Right cardiac atrium (tissue), 5 donors: ENCODE data around the gene SPATA17. TPM values are rescaled to one million over a fixed set of nuclear protein-coding genes. Genes with fewer than 3 reads are reported as not detected.
"Not testable (repeated sequence)": the region's sequence is repeated elsewhere in the genome, so short reads cannot be mapped to it uniquely, and the experiment has no call there.

ENCODE experiments used
- ATAC-seq, 2 donors: fragments of 200-7000 bp; cut with Tn5 transposase; one replicate each; pipeline versions ENCODE4 v1.8.0 to v1.9.1; 2020; ENCODE audit warnings: moderate library complexity in 2 of 2, mild to moderate bottlenecking in 1 of 2
- DNase-seq, 3 donors: peaks; one replicate each; pipeline ENCODE4 v3.0.0-alpha.2; 2020
- H3K27ac ChIP-seq: one replicate; pipeline ENCODE4 v1.5.1; 2013; ENCODE audit warnings: mild to moderate bottlenecking, low read length, control low read depth, moderate library complexity
- H3K27me3 ChIP-seq: one replicate; pipeline ENCODE4 v1.6.1; 2013; ENCODE audit not compliant: control insufficient read depth, insufficient read depth
- H3K4me1 ChIP-seq: one replicate; pipeline ENCODE4 v1.6.1; 2013; ENCODE audit warnings: low read length; ENCODE audit not compliant: control insufficient read depth, insufficient read depth
- H3K4me3 ChIP-seq: one replicate; pipeline ENCODE4 v1.5.1; 2013; ENCODE audit warnings: low read length, control low read depth
- H3K9me3 ChIP-seq: one replicate; pipeline ENCODE4 v1.6.1; 2013; ENCODE audit warnings: low read length; ENCODE audit not compliant: control insufficient read depth
- WGBS: extraction: QIAGEN DNeasy Blood & Tissue Kit; methylation state at CpG from one replicate; pipeline ENCODE4 v1.1.7; 2013; 5-methylcytosine and 5-hydroxymethylcytosine counted together
- intact Hi-C, 4 donors: fragments of 100-400 bp; cut with DNase I; formaldehyde crosslinking; loops; one replicate each; pipeline versions ENCODE4 v1.11.0 to v1.14.0; 2022 to 2023
- long read RNA-seq, 4 donors: library from polyadenylated mRNA; unstranded; transcript quantifications; one replicate each; pipeline ENCODE4 v2.0.0, GENCODE V29; 2020 to 2021
- polyA plus RNA-seq: library from polyadenylated mRNA; stranded (reverse); fragments of 200-250 nt; gene quantifications from one replicate; pipeline ENCODE4 v1.2.3, GENCODE V29; 2013
- total RNA-seq, 4 donors: library from RNA; stranded (reverse); fragmentation: NEBNext Ultra II Directional; extraction: Animal tissue kit (Norgen Biotek cat#: 25700); gene quantifications; one replicate each; pipeline ENCODE4 v1.2.1, GENCODE V29; 2021
- donor health status: healthy with polysubstance abuse.
- donor health status: DM: no; HTN: yes; CAD: no.
- donor health status: DM: no; HTN: no; CAD: no.
- donor health status: DM: no; HTN: yes; CAD: no; lungs with severe emphysema.
- donor health status: DM: yes; HTN: yes; CAD: no.

SPATA17 gene
- total RNA-seq (1 to 10 TPM in 3 of 4 donors, under 1 TPM in 1; 0.62 to 2.5 (median 1.6) TPM), polyA plus RNA-seq (0.79 TPM)
- long read RNA-seq, donor 1, result 0 reads
- long read RNA-seq, donor 2, partial matches to known transcripts, result 0 of 1 reads
- long read RNA-seq, donor 2, other reads (novel, unspliced or antisense), result 1 of 1 reads
- long read RNA-seq, donor 3, partial matches to known transcripts, result 0 of 1 reads
- long read RNA-seq, donor 3, other reads (novel, unspliced or antisense), result 1 of 1 reads
- long read RNA-seq, donor 4, result 0 reads

- under 1% methylated on average over 42 of the region's 42 CpGs for WGBS
- DNase-seq (peak; percentile 84 to 90 (median 89)), ATAC-seq (peak; percentile 97 to 98)
- no peaks in the 10 kb centered on the region for H3K4me1 ChIP-seq
- H3K4me3 ChIP-seq, result peak within 1 kb of the TSS; percentile 84
- peak within 1 kb of the TSS; percentile 85 for H3K27ac ChIP-seq
- no peaks in the 10 kb centered on the region for H3K9me3 ChIP-seq
- intact Hi-C loops, result no loop called here
- no peaks in the 10 kb centered on the region for H3K27me3 ChIP-seq
Observed at GRCh38 chr1:217630711-217631591, at the start of gene SPATA17, which contains the start of gene GPATCH2. SPATA17 (plus strand) TSS chr1:217631344; CDS start chr1:217631379, 35 bp downstream. GPATCH2 (minus strand) TSS chr1:217631090; CDS start chr1:217630971, 119 bp downstream.

- intact Hi-C loops, H3K4me3 ChIP-seq, H3K27me3 ChIP-seq, H3K9me3 ChIP-seq, DNase-seq, ATAC-seq, H3K4me1 ChIP-seq, H3K27ac ChIP-seq: not testable (repeated sequence)
- over 99% methylated on average over 5 of the region's 5 CpGs for WGBS
Observed at GRCh38 chr1:217584286-217584811, 46.8 kb upstream of the SPATA17 start.

- H3K4me1 ChIP-seq, result no peaks in the 10 kb centered on the region
- WGBS, result 87% methylated on average over 2 of the region's 2 CpGs
- H3K27ac ChIP-seq, result no peak overlapping the region
- no peak for ATAC-seq
- H3K4me3 ChIP-seq, result no peak overlapping the region
- intact Hi-C loops, result no loop called here
- H3K27me3 ChIP-seq, result no peaks in the 10 kb centered on the region
- no peak for DNase-seq
- no peaks in the 10 kb centered on the region for H3K9me3 ChIP-seq
Observed at GRCh38 chr1:217585577-217585976, 45.6 kb upstream of the SPATA17 start.

GRCh38 chr1:217586586-217586985, 44.6 kb upstream of the SPATA17 start:
- Histone ChIP-seq H3K27me3 (no peaks in the 10 kb centered on the region), H3K4me3 (no peak overlapping the region), H3K9me3 (no peaks in the 10 kb centered on the region), H3K4me1 (no peaks in the 10 kb centered on the region), H3K27ac (no peak overlapping the region)
- WGBS, result 69% methylated on average over 4 of the region's 4 CpGs
- intact Hi-C loops, result no loop called here
- DNase-seq (no peak), ATAC-seq (no peak)

- DNase-seq (no peak), ATAC-seq (no peak)
- intact Hi-C loops, result no loop called here
- H3K4me1 ChIP-seq, result no peaks in the 10 kb centered on the region
- no peaks in the 10 kb centered on the region for H3K27me3 ChIP-seq
- no peaks in the 10 kb centered on the region for H3K9me3 ChIP-seq
- WGBS, result 68% methylated on average over 2 of the region's 2 CpGs
- H3K27ac ChIP-seq, result no peak overlapping the region
- no peak overlapping the region for H3K4me3 ChIP-seq
Observed at GRCh38 chr1:217590598-217590997, 40.5 kb upstream of the SPATA17 start.

- intact Hi-C loops, result no loop called here
- Histone ChIP-seq H3K4me1 (no peaks in the 10 kb centered on the region), H3K9me3 (no peaks in the 10 kb centered on the region), H3K27ac (no peak overlapping the region), H3K27me3 (no peaks in the 10 kb centered on the region), H3K4me3 (no peak overlapping the region)
- DNase-seq (no peak), ATAC-seq (no peak)
- 49% methylated on average over 2 of the region's 2 CpGs for WGBS
Observed at GRCh38 chr1:217599154-217599553, 32.0 kb upstream of the SPATA17 start.

- no peak for DNase-seq
- Histone ChIP-seq H3K4me1 (no peaks in the 10 kb centered on the region), H3K27ac (no peak overlapping the region), H3K9me3 (no peaks in the 10 kb centered on the region), H3K4me3 (no peak overlapping the region), H3K27me3 (no peaks in the 10 kb centered on the region)
- no peak for ATAC-seq
- intact Hi-C loops, result no loop called here
Observed at GRCh38 chr1:217602380-217602779, 28.8 kb upstream of the SPATA17 start.

- ATAC-seq (no peak), DNase-seq (no peak)
- H3K9me3 ChIP-seq, result no peaks in the 10 kb centered on the region
- no peaks in the 10 kb centered on the region for H3K27me3 ChIP-seq
- H3K27ac ChIP-seq, result no peak overlapping the region
- intact Hi-C loops, result no loop called here
- WGBS, result 87% methylated on average over 1 of the region's 1 CpG
- H3K4me1 ChIP-seq, result no peaks in the 10 kb centered on the region
- no peak overlapping the region for H3K4me3 ChIP-seq
Observed at GRCh38 chr1:217605390-217605789, 25.8 kb upstream of the SPATA17 start.

- 62% methylated on average over 3 of the region's 3 CpGs for WGBS
- no peak for ATAC-seq
- intact Hi-C loops, result no loop called here
- H3K9me3 ChIP-seq, result no peaks in the 10 kb centered on the region
- no peaks in the 10 kb centered on the region for H3K4me1 ChIP-seq
- DNase-seq, result no peak
- H3K27ac ChIP-seq, result no peak overlapping the region
- H3K4me3 ChIP-seq, result no peak overlapping the region
- no peaks in the 10 kb centered on the region for H3K27me3 ChIP-seq
Observed at GRCh38 chr1:217614200-217614712, 16.9 kb upstream of the SPATA17 start.

- intact Hi-C loops, result no loop called here
- Histone ChIP-seq H3K27ac (no peak overlapping the region), H3K4me3 (no peak overlapping the region), H3K4me1 (no peaks in the 10 kb centered on the region), H3K9me3 (no peaks in the 10 kb centered on the region), H3K27me3 (no peaks in the 10 kb centered on the region)
- WGBS, result 88% methylated on average over 1 of the region's 1 CpG
- no peak for DNase-seq
- no peak for ATAC-seq
Observed at GRCh38 chr1:217617126-217617525, 14.0 kb upstream of the SPATA17 start.

- Histone ChIP-seq H3K4me1 (no peaks in the 10 kb centered on the region), H3K9me3 (no peaks in the 10 kb centered on the region), H3K27ac (no peak overlapping the region), H3K4me3 (no peak overlapping the region), H3K27me3 (no peaks in the 10 kb centered on the region)
- WGBS, result 76% methylated on average over 4 of the region's 4 CpGs
- intact Hi-C loops, result no loop called here
- ATAC-seq (no peak), DNase-seq (no peak)
Observed at GRCh38 chr1:217620814-217621213, 10.3 kb upstream of the SPATA17 start.
